ENCODE results near the gene ZBTB39. TPM values are rescaled to one million over a fixed set of nuclear protein-coding genes. Genes with fewer than 3 reads are reported as not detected.

The ZBTB39 gene
- total RNA-seq, 1 experiment from 2014 or later = 5.8 TPM

GRCh38 chr12:57042695-57043094 is 36.3 kb upstream of the ZBTB39 start:
- no peaks in the 10 kb centered on the region for H3K36me3 ChIP-seq (ENCODE audit: control insufficient read depth, insufficient read depth, low read length)
- ChIA-PET CTCF (no interaction called here), POLR2A (no interaction called here)
- DNase-seq (ENCODE audit: low read depth, low spot score) (no peak), ATAC-seq (no peak)
- no peak for TF ChIP-seq REST (IDR thresholded peaks at IDR 0.05; ENCODE audit: insufficient read depth in 1 of 2, low read depth in 2 of 2, low read length in 1 of 2)
- TF ChIP-seq, protein P1, sequence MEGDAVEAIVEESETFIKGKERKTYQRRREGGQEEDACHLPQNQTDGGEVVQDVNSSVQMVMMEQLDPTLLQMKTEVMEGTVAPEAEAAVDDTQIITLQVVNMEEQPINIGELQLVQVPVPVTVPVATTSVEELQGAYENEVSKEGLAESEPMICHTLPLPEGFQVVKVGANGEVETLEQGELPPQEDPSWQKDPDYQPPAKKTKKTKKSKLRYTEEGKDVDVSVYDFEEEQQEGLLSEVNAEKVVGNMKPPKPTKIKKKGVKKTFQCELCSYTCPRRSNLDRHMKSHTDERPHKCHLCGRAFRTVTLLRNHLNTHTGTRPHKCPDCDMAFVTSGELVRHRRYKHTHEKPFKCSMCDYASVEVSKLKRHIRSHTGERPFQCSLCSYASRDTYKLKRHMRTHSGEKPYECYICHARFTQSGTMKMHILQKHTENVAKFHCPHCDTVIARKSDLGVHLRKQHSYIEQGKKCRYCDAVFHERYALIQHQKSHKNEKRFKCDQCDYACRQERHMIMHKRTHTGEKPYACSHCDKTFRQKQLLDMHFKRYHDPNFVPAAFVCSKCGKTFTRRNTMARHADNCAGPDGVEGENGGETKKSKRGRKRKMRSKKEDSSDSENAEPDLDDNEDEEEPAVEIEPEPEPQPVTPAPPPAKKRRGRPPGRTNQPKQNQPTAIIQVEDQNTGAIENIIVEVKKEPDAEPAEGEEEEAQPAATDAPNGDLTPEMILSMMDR (IDR thresholded peaks at IDR 0.05) = no peak
- TF ChIP-seq TCF7L2 (IDR thresholded peaks at IDR 0.05; ENCODE audit: low read depth, low read length) = no peak
- no peak for TF ChIP-seq SIN3A (IDR thresholded peaks at IDR 0.05; ENCODE audit: borderline replicate concordance, insufficient read depth, low read depth, low read length)
- TF ChIP-seq POLR2AphosphoS5 (IDR thresholded peaks at IDR 0.05; ENCODE audit: low read depth, low read length) = no peak
- intact Hi-C loops (cut with micrococcal nuclease; ENCODE audit: unreplicated experiment) (no loop called here), in situ Hi-C loops (cut with HindIII; ENCODE audit: low pct_unique_long_range_greater_than_20kb, low sequenced_read_pairs) (no loop called here)
- H3K27me3 ChIP-seq (ENCODE audit: control insufficient read depth, insufficient read depth, low read length) = peaks cover 25% of the 10 kb centered on the region
- no TSS peak for BruUV-seq (replicated peaks)
- H3K27ac ChIP-seq (ENCODE audit: low read length) = no peak overlapping the region
- H3K4me3 ChIP-seq (ENCODE audit: low read depth in 2 of 2, low read length in 2 of 2) = no peak overlapping the region
- no peaks in the 10 kb centered on the region for H3K9me3 ChIP-seq (ENCODE audit: control insufficient read depth, insufficient read depth, low read depth, low read length)
- no peaks in the 10 kb centered on the region for H3K4me1 ChIP-seq (ENCODE audit: control insufficient read depth, insufficient read depth, low read length)

DNA sequence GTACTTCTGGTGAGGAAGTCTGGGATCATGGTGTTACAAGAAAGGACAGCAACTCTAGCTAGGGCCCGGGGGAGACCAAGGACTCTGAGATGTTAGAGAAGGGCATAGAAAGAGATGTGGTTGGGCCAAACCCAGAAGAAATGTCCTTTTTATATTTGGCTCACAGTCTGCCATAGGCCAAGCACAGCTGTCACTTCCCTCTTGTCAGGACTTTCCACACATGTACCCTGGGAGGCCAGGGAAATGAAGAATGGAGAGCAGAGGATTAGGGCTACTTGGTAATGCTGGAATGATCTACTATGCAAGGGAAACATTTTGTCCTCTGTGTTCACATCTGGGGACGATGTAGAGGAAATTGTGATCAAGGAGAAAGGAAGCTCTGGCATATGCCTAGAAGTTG is 34.4 kb upstream of the ZBTB39 start:
- no peak overlapping the region for H3K4me3 ChIP-seq (ENCODE audit: low read depth in 2 of 2, low read length in 2 of 2)
- no peaks in the 10 kb centered on the region for H3K9me3 ChIP-seq (ENCODE audit: control insufficient read depth, insufficient read depth, low read depth, low read length)
- ChIA-PET POLR2A (no interaction called here), CTCF (no interaction called here)
- peaks cover 22% of the 10 kb centered on the region for H3K27me3 ChIP-seq (ENCODE audit: control insufficient read depth, insufficient read depth, low read length)
- intact Hi-C loops (cut with micrococcal nuclease; ENCODE audit: unreplicated experiment) (no loop called here), in situ Hi-C loops (cut with HindIII; ENCODE audit: low pct_unique_long_range_greater_than_20kb, low sequenced_read_pairs) (no loop called here)
- BruUV-seq (replicated peaks) = no TSS peak
- H3K27ac ChIP-seq (ENCODE audit: low read length) = no peak overlapping the region
- H3K36me3 ChIP-seq (ENCODE audit: control insufficient read depth, insufficient read depth, low read length) = no peaks in the 10 kb centered on the region
- TF ChIP-seq REST (IDR thresholded peaks at IDR 0.05; ENCODE audit: insufficient read depth in 1 of 2, low read depth in 2 of 2, low read length in 1 of 2) = no peak
- no peak for TF ChIP-seq SIN3A (IDR thresholded peaks at IDR 0.05; ENCODE audit: borderline replicate concordance, insufficient read depth, low read depth, low read length)
- TF ChIP-seq TCF7L2 (IDR thresholded peaks at IDR 0.05; ENCODE audit: low read depth, low read length) = no peak
- no peak for TF ChIP-seq POLR2AphosphoS5 (IDR thresholded peaks at IDR 0.05; ENCODE audit: low read depth, low read length)
- TF ChIP-seq, protein P1 (IDR thresholded peaks at IDR 0.05) = no peak
- DNase-seq (ENCODE audit: low read depth, low spot score) = no peak
- ATAC-seq = no peak
- no peaks in the 10 kb centered on the region for H3K4me1 ChIP-seq (ENCODE audit: control insufficient read depth, insufficient read depth, low read length)
